Activated CD4-positive, alpha-beta T cell treated with anti-CD3 and anti-CD28 coated beads, Interleukin-2, amount 50 U/mL, for 16 hours (primary cell): ENCODE data around the gene REEP3.
"Not testable (repeated sequence)": the region's sequence is repeated elsewhere in the genome, so short reads cannot be mapped to it uniquely, and the experiment has no call there.

Experiments
- DNase-seq: peaks from one replicate; pipeline ENCODE4 v3.0.0-alpha.2; 2020

Gene REEP3

GRCh38 chr10:63633677-63634487 lies 112.7 kb downstream of the REEP3 start:
- no peak for DNase-seq

GRCh38 chr10:63634488-63635065 lies 113.4 kb downstream of the REEP3 start:
- no peak for DNase-seq

GRCh38 chr10:63636812-63637211 lies 115.6 kb downstream of the REEP3 start:
- no peak for DNase-seq

GRCh38 chr10:63637901-63638327 lies 116.7 kb downstream of the REEP3 start:
- no peak for DNase-seq

- DNase-seq = no peak
Measured at GRCh38 chr10:63641366-63641765, 120.2 kb downstream of the REEP3 start.

GRCh38 chr10:63641799-63642198 lies 120.6 kb downstream of the REEP3 start:
- DNase-seq = no peak

- no peak for DNase-seq
Measured at GRCh38 chr10:63642808-63643207, 121.6 kb downstream of the REEP3 start.

GRCh38 chr10:63644418-63645142 lies 123.4 kb downstream of the REEP3 start:
- no peak for DNase-seq

GRCh38 chr10:63645195-63645594 lies 124.0 kb downstream of the REEP3 start:
- no peak for DNase-seq

GRCh38 chr10:63646491-63646890 lies 125.3 kb downstream of the REEP3 start:
- DNase-seq = no peak

- no peak for DNase-seq
Measured at GRCh38 chr10:63651864-63652263, 130.7 kb downstream of the REEP3 start.

- DNase-seq = no peak
Measured at GRCh38 chr10:63653747-63654146, 132.5 kb downstream of the REEP3 start.

GRCh38 chr10:63657761-63658160 lies 136.6 kb downstream of the REEP3 start:
- no peak for DNase-seq

GRCh38 chr10:63660941-63661340 lies 139.7 kb downstream of the REEP3 start:
- DNase-seq = not testable (repeated sequence)

GRCh38 chr10:63661347-63661746 lies 140.1 kb downstream of the REEP3 start:
- DNase-seq = no peak

- no peak for DNase-seq
Measured at GRCh38 chr10:63664341-63664885, 143.2 kb downstream of the REEP3 start.

GRCh38 chr10:63665006-63665580 lies 143.9 kb downstream of the REEP3 start:
- not testable (repeated sequence) for DNase-seq

GRCh38 chr10:63665670-63666134 lies 144.5 kb downstream of the REEP3 start:
- no peak for DNase-seq

GRCh38 chr10:63666836-63667383 lies 145.7 kb downstream of the REEP3 start:
- peak; percentile 37 for DNase-seq

- DNase-seq = no peak
Measured at GRCh38 chr10:63667596-63668480, 146.6 kb downstream of the REEP3 start.

- DNase-seq = peak; percentile 53
Measured at GRCh38 chr10:63670291-63670898, 149.2 kb downstream of the REEP3 start.
